H9 (cell line): ENCODE measurements around the gene VMAC. TPM values are rescaled to one million over a fixed set of nuclear protein-coding genes. Genes with fewer than 3 reads are reported as not detected.

Experiments used
- DNase-seq: peaks from one replicate; pipeline ENCODE4 v3.0.0-alpha.2; 2017
- H2AFZ ChIP-seq: one replicate; pipeline ENCODE4 v1.6.1; 2013; ENCODE audit warnings: mild to moderate bottlenecking, low read length, control low read depth, moderate library complexity
- H2AK5ac ChIP-seq: 2 replicates; pipeline ENCODE4 v1.6.1; 2013; ENCODE audit warnings: low read length, control low read depth, mixed read lengths; ENCODE audit not compliant: insufficient read length
- H2BK120ac ChIP-seq: one replicate; pipeline ENCODE4 v1.6.1; 2013; ENCODE audit warnings: low read depth, mild to moderate bottlenecking, low read length, control low read depth, inconsistent platforms; ENCODE audit not compliant: poor library complexity, severe bottlenecking
- H2BK12ac ChIP-seq: 2 replicates; pipeline ENCODE4 v1.6.1; 2013; ENCODE audit warnings: low read length, control low read depth, mixed read lengths, low read depth; ENCODE audit not compliant: insufficient read length
- H2BK15ac ChIP-seq: 2 replicates; pipeline ENCODE4 v1.6.1; 2013; ENCODE audit warnings: low read depth, low read length, control low read depth
- H2BK20ac ChIP-seq: one replicate; pipeline ENCODE4 v1.6.1; 2013; ENCODE audit warnings: low read depth, mild to moderate bottlenecking, low read length, control low read depth, inconsistent platforms; ENCODE audit not compliant: poor library complexity, severe bottlenecking
- H2BK5ac ChIP-seq: 2 replicates; pipeline ENCODE4 v1.6.1; 2013; ENCODE audit warnings: low read length, control low read depth, mixed read lengths; ENCODE audit not compliant: insufficient read length
- H3K14ac ChIP-seq: 2 replicates; pipeline ENCODE4 v1.6.1; 2013; ENCODE audit warnings: low read length, control low read depth; ENCODE audit not compliant: insufficient read depth
- H3K18ac ChIP-seq: 2 replicates; pipeline ENCODE4 v1.6.1; 2013; ENCODE audit warnings: low read depth, mild to moderate bottlenecking, mixed read lengths, low read length, control low read depth; ENCODE audit not compliant: insufficient read length
- H3K23ac ChIP-seq: 2 replicates; pipeline ENCODE4 v1.6.1; 2013; ENCODE audit warnings: low read length, control low read depth, mixed read lengths, low read depth; ENCODE audit not compliant: insufficient read length
- H3K23me2 ChIP-seq: 2 replicates; pipeline ENCODE4 v1.6.1; 2013; ENCODE audit warnings: low read depth, mild to moderate bottlenecking, mixed read lengths, low read length, control low read depth; ENCODE audit not compliant: insufficient read length, poor library complexity, severe bottlenecking
- H3K27ac ChIP-seq: 2 replicates; pipeline ENCODE4 v1.5.1; 2013; ENCODE audit warnings: low read length, control low read depth, mixed read lengths, low read depth; ENCODE audit not compliant: insufficient read length
- H3K27me3 ChIP-seq: 2 replicates; pipeline ENCODE4 v1.6.1; 2013; ENCODE audit warnings: low read length, control low read depth, inconsistent platforms; ENCODE audit not compliant: insufficient read depth
- H3K4ac ChIP-seq: 2 replicates; pipeline ENCODE4 v1.6.1; 2013; ENCODE audit warnings: low read depth, mild to moderate bottlenecking, control low read depth, inconsistent platforms, low read length, moderate library complexity
- H3K4me1 ChIP-seq: 2 replicates; pipeline ENCODE4 v1.6.1; 2013; ENCODE audit warnings: low read length, control low read depth, inconsistent platforms; ENCODE audit not compliant: insufficient read depth
- H3K4me2 ChIP-seq: 2 replicates; pipeline ENCODE4 v1.6.1; 2013; ENCODE audit warnings: low read length, control low read depth, mixed read lengths; ENCODE audit not compliant: insufficient read length, insufficient read depth
- H3K56ac ChIP-seq: 2 replicates; pipeline ENCODE4 v1.6.1; 2013; ENCODE audit warnings: low read depth, mild to moderate bottlenecking, mixed read lengths, low read length, control low read depth; ENCODE audit not compliant: insufficient read length
- H3K79me1 ChIP-seq: 2 replicates; pipeline ENCODE4 v1.6.1; 2013; ENCODE audit warnings: low read depth, mild to moderate bottlenecking, moderate library complexity, low read length, control low read depth, inconsistent platforms; ENCODE audit not compliant: insufficient read depth, poor library complexity, severe bottlenecking
- H3K79me2 ChIP-seq: 2 replicates; pipeline ENCODE4 v1.6.1; 2013; ENCODE audit warnings: low read length, control low read depth, inconsistent platforms; ENCODE audit not compliant: insufficient read depth
- H3K9ac ChIP-seq: 2 replicates; pipeline ENCODE4 v1.6.1; 2013; ENCODE audit warnings: low read length, control low read depth, mixed read lengths; ENCODE audit not compliant: insufficient read length; ENCODE audit errors: extremely low read depth
- H3K9me3 ChIP-seq: one replicate; pipeline ENCODE4 v1.6.1; 2013; ENCODE audit warnings: low read depth, low read length, inconsistent platforms; ENCODE audit not compliant: control insufficient read depth
- H3T11ph ChIP-seq: one replicate; pipeline ENCODE4 v1.6.1; 2013; ENCODE audit warnings: mild to moderate bottlenecking, low read length, control low read depth, inconsistent platforms
- H4K20me1 ChIP-seq: one replicate; pipeline ENCODE4 v1.6.1; 2013; ENCODE audit not compliant: control insufficient read depth, insufficient read length, insufficient read depth
- H4K5ac ChIP-seq: 2 replicates; pipeline ENCODE4 v1.6.1; 2013; ENCODE audit warnings: low read depth, mild to moderate bottlenecking, mixed read lengths, low read length, control low read depth; ENCODE audit not compliant: insufficient read length
- H4K8ac ChIP-seq: replicated peaks from 2 replicates; pipeline ENCODE4 v1.6.1; 2013; ENCODE audit warnings: low read length, control low read depth, mixed read lengths, low read depth; ENCODE audit not compliant: insufficient read length
- H4K91ac ChIP-seq: 2 replicates; pipeline ENCODE4 v1.6.1; 2013; ENCODE audit warnings: low read depth, mild to moderate bottlenecking, moderate library complexity, mixed read lengths, low read length, control low read depth; ENCODE audit not compliant: insufficient read length
- H3K27ac Mint-ChIP-seq, 3 experiments: 2 replicates in 2 of 3; 3 replicates in 1 of 3; pipeline ENCODE4 v1.8.0; 2020 to 2021; ENCODE audit warnings: mixed read lengths in 3 of 3, mild to moderate bottlenecking in 1 of 3, moderate library complexity in 1 of 3
- H3K27me3 Mint-ChIP-seq: 2 replicates; pipeline ENCODE4 v1.8.0; 2021; ENCODE audit warnings: low read depth, mild to moderate bottlenecking, moderate library complexity, mixed read lengths
- H3K36me3 Mint-ChIP-seq, 3 experiments: 2 replicates in 2 of 3; 3 replicates in 1 of 3; pipeline ENCODE4 v1.8.0; 2020 to 2021; ENCODE audit warnings: low read depth in 3 of 3, mixed read lengths in 3 of 3; ENCODE audit not compliant: insufficient read depth in 1 of 3
- H3K4me1 Mint-ChIP-seq, 2 experiments: 2 replicates each; pipeline ENCODE4 v1.8.0; 2020; ENCODE audit warnings: mixed read lengths in 2 of 2
- H3K4me3 Mint-ChIP-seq, 2 experiments: 2 replicates in 1 of 2; 3 replicates in 1 of 2; pipeline ENCODE4 v1.8.0; 2020 to 2021; ENCODE audit warnings: mild to moderate bottlenecking in 2 of 2, mixed read lengths in 2 of 2, moderate library complexity in 1 of 2
- H3K9me3 Mint-ChIP-seq, 2 experiments: 2 replicates in 1 of 2; 3 replicates in 1 of 2; pipeline ENCODE4 v1.8.0; 2020; ENCODE audit warnings: mild to moderate bottlenecking in 2 of 2, mixed read lengths in 2 of 2, moderate library complexity in 1 of 2
- WGBS: extraction: QIAGEN DNeasy Blood & Tissue Kit; methylation state at CpG from one replicate; pipeline ENCODE4 v1.1.7; 2013; ENCODE audit warnings: missing lambda C conversion rate, low lambda C conversion rate, mixed read lengths; ENCODE audit not compliant: insufficient read length; ENCODE audit errors: extremely low coverage; 5-methylcytosine and 5-hydroxymethylcytosine counted together
- total RNA-seq: library from RNA; stranded (reverse); gene quantifications from 2 replicates; pipeline ENCODE4 v1.2.1, GENCODE V29; 2021
- TF ChIP-seq, protein P1 (sequence below): fragments of 200-600 bp; sonication (generic); conservative IDR thresholded peaks from 3 replicates; pipeline ENCODE4 v1.8.0; 2021; ENCODE audit warnings: antibody characterized with exemption, mild to moderate bottlenecking

VMAC gene
- total RNA-seq, 1 experiment from 2014 or later: 2.2 TPM

DNA sequence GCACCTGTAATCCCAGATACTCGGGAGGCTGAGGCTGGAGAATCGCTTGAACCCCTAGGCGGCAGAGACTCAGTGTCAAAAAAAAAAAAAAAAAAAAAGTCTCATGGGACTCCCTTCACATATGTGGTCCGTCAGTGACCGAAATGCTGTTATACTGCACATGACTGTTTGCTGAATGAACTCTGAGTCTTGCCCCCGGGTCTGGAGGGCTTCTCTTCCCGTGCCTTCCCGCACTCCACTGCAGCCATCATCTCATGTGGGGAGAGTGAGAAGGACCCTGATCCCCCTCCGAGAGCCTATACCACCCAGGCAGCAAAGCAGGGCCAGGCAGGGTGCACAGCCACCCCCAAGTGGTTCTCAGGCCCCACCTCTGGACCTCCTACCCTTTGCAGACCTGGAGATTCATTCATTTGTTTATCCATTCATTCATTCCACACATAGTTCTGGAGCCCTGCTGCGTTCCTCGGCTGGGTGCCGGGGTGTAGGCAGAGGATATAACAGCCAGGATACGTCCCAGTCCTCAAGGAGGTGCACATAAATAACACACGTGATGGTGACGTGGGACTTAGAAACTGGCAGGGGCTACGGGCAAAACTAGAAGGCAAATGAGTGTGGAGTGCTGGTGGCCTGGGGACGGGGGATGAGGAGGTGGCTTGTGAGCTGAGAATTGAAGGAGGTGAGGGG lies 15.2 kb upstream of the VMAC start:
- H3K79me2 ChIP-seq: no peaks in the 10 kb centered on the region
- no peaks in the 10 kb centered on the region for H3K23me2 ChIP-seq
- H3K4ac ChIP-seq: no peak overlapping the region
- no peak overlapping the region for H2BK20ac ChIP-seq
- no peaks in the 10 kb centered on the region; the same call in 1 of the 2 replicates for H3K4me1 ChIP-seq
- Mint-ChIP-seq H3K9me3 (no peaks in the 10 kb centered on the region), H3K4me1 (peaks cover 10 to 15% of the 10 kb centered on the region in 2 experiments), H3K4me3 (no peak overlapping the region), H3K27ac (no peak overlapping the region), H3K27me3 (peaks cover 39% of the 10 kb centered on the region), H3K36me3 (no peaks in the 10 kb centered on the region)
- H4K91ac ChIP-seq: no peak overlapping the region
- H4K8ac ChIP-seq: no peak overlapping the region
- no peaks in the 10 kb centered on the region for H3K27me3 ChIP-seq
- H3T11ph ChIP-seq: no peak overlapping the region
- no peak overlapping the region for H3K56ac ChIP-seq
- H3K18ac ChIP-seq: no peak overlapping the region
- no peak overlapping the region for H3K9ac ChIP-seq
- H2BK120ac ChIP-seq: no peak overlapping the region
- H3K14ac ChIP-seq: no peak overlapping the region
- WGBS: no CpG with 5 or more reads among the region's 17 CpGs
- no peak overlapping the region for H2BK5ac ChIP-seq
- H4K20me1 ChIP-seq: no peaks in the 10 kb centered on the region
- H2AK5ac ChIP-seq: no peak overlapping the region
- no peak for DNase-seq
- H3K27ac ChIP-seq: no peak overlapping the region
- no peak overlapping the region for H2BK12ac ChIP-seq
- TF ChIP-seq, protein P1, sequence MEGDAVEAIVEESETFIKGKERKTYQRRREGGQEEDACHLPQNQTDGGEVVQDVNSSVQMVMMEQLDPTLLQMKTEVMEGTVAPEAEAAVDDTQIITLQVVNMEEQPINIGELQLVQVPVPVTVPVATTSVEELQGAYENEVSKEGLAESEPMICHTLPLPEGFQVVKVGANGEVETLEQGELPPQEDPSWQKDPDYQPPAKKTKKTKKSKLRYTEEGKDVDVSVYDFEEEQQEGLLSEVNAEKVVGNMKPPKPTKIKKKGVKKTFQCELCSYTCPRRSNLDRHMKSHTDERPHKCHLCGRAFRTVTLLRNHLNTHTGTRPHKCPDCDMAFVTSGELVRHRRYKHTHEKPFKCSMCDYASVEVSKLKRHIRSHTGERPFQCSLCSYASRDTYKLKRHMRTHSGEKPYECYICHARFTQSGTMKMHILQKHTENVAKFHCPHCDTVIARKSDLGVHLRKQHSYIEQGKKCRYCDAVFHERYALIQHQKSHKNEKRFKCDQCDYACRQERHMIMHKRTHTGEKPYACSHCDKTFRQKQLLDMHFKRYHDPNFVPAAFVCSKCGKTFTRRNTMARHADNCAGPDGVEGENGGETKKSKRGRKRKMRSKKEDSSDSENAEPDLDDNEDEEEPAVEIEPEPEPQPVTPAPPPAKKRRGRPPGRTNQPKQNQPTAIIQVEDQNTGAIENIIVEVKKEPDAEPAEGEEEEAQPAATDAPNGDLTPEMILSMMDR: no peak
- H3K23ac ChIP-seq: no peak overlapping the region
- no peak overlapping the region; the same call in 1 of the 2 replicates for H2BK15ac ChIP-seq
- H2AFZ ChIP-seq: no peak overlapping the region
- H3K79me1 ChIP-seq: no peaks in the 10 kb centered on the region
- H3K9me3 ChIP-seq: no peaks in the 10 kb centered on the region
- no peak overlapping the region for H4K5ac ChIP-seq
- no peak overlapping the region for H3K4me2 ChIP-seq
